CD4-positive, alpha-beta T cell (primary cell): ENCODE measurements around the gene ANXA2. TPM values are rescaled to one million over a fixed set of nuclear protein-coding genes. Genes with fewer than 3 reads are reported as not detected.

Experiments
- ATAC-seq: fragments of 200-7000 bp; cut with Tn5 transposase; one replicate; pipeline ENCODE4 v1.10.0; 2022; ENCODE audit warnings: mild to moderate bottlenecking; ENCODE audit not compliant: poor library complexity
- CTCF ChIA-PET: fragments of 350-600 bp; sonication (Branson Sonifier 250); formaldehyde crosslinking; loops from one replicate; lab custom pipeline; 2021; ENCODE audit warnings: antibody characterized with exemption, inconsistent platforms; lab: Charles Lee
- POLR2A ChIA-PET: fragments of 350-600 bp; sonication (Branson Sonifier 250); formaldehyde crosslinking; loops from one replicate; lab custom pipeline; 2021; ENCODE audit warnings: antibody characterized with exemption, inconsistent platforms; lab: Charles Lee
- DNase-seq, 14 experiments: peaks; one replicate each; pipeline ENCODE4 v3.0.0-alpha.2; 2013 to 2020; ENCODE audit warnings: mixed read lengths in 2 of 14
- H3K27ac ChIP-seq, 2 donors: one replicate each; pipeline versions ENCODE4 v1.5.1 to v1.7.0; 2013; ENCODE audit warnings: low read length in 2 of 2, low read depth in 1 of 2, mild to moderate bottlenecking in 1 of 2
- H3K27me3 ChIP-seq, 2 experiments: 1 replicate in 1 of 2; 2 replicates in 1 of 2; pipeline versions ENCODE4 v1.6.1 to v1.7.0; 2013; ENCODE audit warnings: low read length in 2 of 2, control low read depth in 1 of 2, mild to moderate bottlenecking in 1 of 2, moderate library complexity in 1 of 2; ENCODE audit not compliant: insufficient read depth in 2 of 2, control insufficient read depth in 1 of 2
- H3K36me3 ChIP-seq: one replicate; pipeline ENCODE4 v1.6.1; 2013; ENCODE audit warnings: low read length, control low read depth; ENCODE audit not compliant: insufficient read depth
- H3K4me1 ChIP-seq: one replicate; pipeline ENCODE4 v1.6.1; 2013; ENCODE audit warnings: low read length, control low read depth; ENCODE audit not compliant: insufficient read depth
- H3K4me3 ChIP-seq: one replicate; pipeline ENCODE4 v1.5.1; 2013; ENCODE audit warnings: mild to moderate bottlenecking, low read length, moderate library complexity
- H3K9me3 ChIP-seq, 2 experiments: 1 replicate in 1 of 2; 2 replicates in 1 of 2; pipeline versions ENCODE4 v1.6.1 to v1.7.0; 2013; ENCODE audit warnings: low read length in 2 of 2, mild to moderate bottlenecking in 2 of 2, control low read depth in 1 of 2, moderate library complexity in 1 of 2; ENCODE audit not compliant: control insufficient read depth in 1 of 2, insufficient read depth in 1 of 2
- H3K27ac Mint-ChIP-seq: one replicate; pipeline ENCODE4 v1.8.0; 2020; ENCODE audit warnings: mixed read lengths
- H3K27me3 Mint-ChIP-seq: one replicate; pipeline ENCODE4 v1.8.0; 2021; ENCODE audit warnings: mixed read lengths
- H3K36me3 Mint-ChIP-seq: one replicate; pipeline ENCODE4 v1.8.0; 2021; ENCODE audit warnings: low read depth, mixed read lengths
- H3K4me1 Mint-ChIP-seq: one replicate; pipeline ENCODE4 v1.8.0; 2021; ENCODE audit warnings: low read depth, mixed read lengths
- H3K4me3 Mint-ChIP-seq: one replicate; pipeline ENCODE4 v1.8.0; 2020; ENCODE audit warnings: mild to moderate bottlenecking, mixed read lengths
- H3K9me3 Mint-ChIP-seq: one replicate; pipeline ENCODE4 v1.8.0; 2020; ENCODE audit warnings: mixed read lengths
- intact Hi-C, 2 experiments: fragments of 100-400 bp; cut with DNase I in 1 of 2; cut with micrococcal nuclease in 1 of 2; formaldehyde crosslinking; loops; one replicate each; pipeline versions ENCODE4 v1.15.1 to v1.9.0; 2023 to 2025; cut with DNase I, micrococcal nuclease
- total RNA-seq, 174 experiments: library from RNA in 2 of 174; stranded (reverse) in 2 of 174; gene quantifications; one replicate each; pipeline ENCODE4 v1.2.3 and lab custom pipeline; 2021 to 2026
- TF ChIP-seq, protein P1 (sequence below): fragments of 200-600 bp; IDR thresholded peaks from one replicate; pipeline ENCODE4 v1.8.0; 2022; ENCODE audit warnings: antibody characterized with exemption, mild to moderate bottlenecking

Gene ANXA2
- total RNA-seq, 2 experiments from 2014 or later: 70.8 to 74.5 TPM

DNA sequence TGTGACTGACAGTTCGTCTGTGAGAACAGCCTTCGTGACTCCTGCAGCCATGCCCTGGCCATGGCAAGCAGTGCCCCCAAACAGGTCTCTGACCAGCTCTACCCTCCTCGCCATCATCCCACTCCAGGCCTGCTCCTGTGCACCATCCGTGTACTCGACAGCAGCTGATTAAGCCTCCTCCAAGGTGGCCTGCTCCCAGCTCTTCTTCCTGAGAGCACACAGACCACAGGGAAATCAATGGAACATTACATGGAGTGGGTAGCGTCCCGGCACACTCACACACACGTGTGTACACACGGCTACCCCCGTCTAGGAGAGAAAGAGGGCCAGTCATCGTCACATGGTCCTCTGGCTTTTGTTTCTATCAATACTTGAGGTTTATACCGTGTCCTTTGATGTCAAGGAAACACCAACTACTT lies 21.1 kb downstream of the ANXA2 start:
- Histone ChIP-seq H3K36me3 (peaks cover 63% of the 10 kb centered on the region), H3K9me3 (no peaks in the 10 kb centered on the region), H3K4me1 (peaks cover under 1% of the 10 kb centered on the region), H3K4me3 (no peak overlapping the region), H3K27me3 (no peaks in the 10 kb centered on the region), H3K27ac (no peak overlapping the region)
- H3K4me1 Mint-ChIP-seq: no peaks in the 10 kb centered on the region
- no peak overlapping the region for H3K27ac Mint-ChIP-seq
- peaks cover 60% of the 10 kb centered on the region for H3K36me3 Mint-ChIP-seq
- intact Hi-C loops: loop anchor here in 1 of 2 experiments (10.0 kb wide), 1 partner anchor 62 kb away; no protein-coding TSS in a partner anchor
- POLR2A ChIA-PET: no interaction called here
- DNase-seq (no peak), ATAC-seq (no peak)
- H3K27me3 Mint-ChIP-seq: no peaks in the 10 kb centered on the region
- H3K4me3 Mint-ChIP-seq: no peak overlapping the region
- no peaks in the 10 kb centered on the region for H3K9me3 Mint-ChIP-seq
- CTCF ChIA-PET: interaction anchor here (0.9 kb wide), 1 partner anchor 14 kb away, joined by 3 read pairs; no protein-coding TSS in a partner anchor
- TF ChIP-seq, protein P1, sequence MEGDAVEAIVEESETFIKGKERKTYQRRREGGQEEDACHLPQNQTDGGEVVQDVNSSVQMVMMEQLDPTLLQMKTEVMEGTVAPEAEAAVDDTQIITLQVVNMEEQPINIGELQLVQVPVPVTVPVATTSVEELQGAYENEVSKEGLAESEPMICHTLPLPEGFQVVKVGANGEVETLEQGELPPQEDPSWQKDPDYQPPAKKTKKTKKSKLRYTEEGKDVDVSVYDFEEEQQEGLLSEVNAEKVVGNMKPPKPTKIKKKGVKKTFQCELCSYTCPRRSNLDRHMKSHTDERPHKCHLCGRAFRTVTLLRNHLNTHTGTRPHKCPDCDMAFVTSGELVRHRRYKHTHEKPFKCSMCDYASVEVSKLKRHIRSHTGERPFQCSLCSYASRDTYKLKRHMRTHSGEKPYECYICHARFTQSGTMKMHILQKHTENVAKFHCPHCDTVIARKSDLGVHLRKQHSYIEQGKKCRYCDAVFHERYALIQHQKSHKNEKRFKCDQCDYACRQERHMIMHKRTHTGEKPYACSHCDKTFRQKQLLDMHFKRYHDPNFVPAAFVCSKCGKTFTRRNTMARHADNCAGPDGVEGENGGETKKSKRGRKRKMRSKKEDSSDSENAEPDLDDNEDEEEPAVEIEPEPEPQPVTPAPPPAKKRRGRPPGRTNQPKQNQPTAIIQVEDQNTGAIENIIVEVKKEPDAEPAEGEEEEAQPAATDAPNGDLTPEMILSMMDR: no peak

DNA sequence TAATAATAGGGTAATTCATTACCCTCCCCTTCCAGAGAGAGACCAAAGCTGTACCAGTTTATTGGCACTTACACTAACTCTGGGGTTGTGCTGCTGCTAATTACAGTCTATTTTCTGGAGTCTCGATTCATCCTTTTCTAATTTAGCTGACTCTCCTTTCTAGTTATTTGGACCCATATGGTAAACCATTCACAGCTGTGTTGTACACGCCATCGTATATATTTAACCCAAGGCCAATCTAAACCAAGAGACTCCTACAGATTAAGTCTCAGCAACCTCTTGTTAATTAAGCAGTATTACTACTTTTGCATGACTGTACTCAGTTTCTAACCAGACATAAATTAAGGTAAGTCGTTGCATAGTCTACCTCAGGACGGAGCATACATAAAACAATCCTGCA lies 22.5 kb downstream of the ANXA2 start:
- Histone ChIP-seq H3K4me1 (peaks cover 8% of the 10 kb centered on the region), H3K27ac (no peak overlapping the region), H3K4me3 (no peak overlapping the region), H3K27me3 (no peaks in the 10 kb centered on the region), H3K36me3 (peaks cover 59% of the 10 kb centered on the region), H3K9me3 (no peaks in the 10 kb centered on the region)
- no peak overlapping the region for H3K4me3 Mint-ChIP-seq
- TF ChIP-seq, protein P1: no peak
- H3K27ac Mint-ChIP-seq: no peak overlapping the region
- ChIA-PET CTCF (no interaction called here), POLR2A (no interaction called here)
- peaks cover 58% of the 10 kb centered on the region for H3K36me3 Mint-ChIP-seq
- intact Hi-C loops: loop anchor here in 1 of 2 experiments (10.0 kb wide), 1 partner anchor 61 kb away; no protein-coding TSS in a partner anchor
- DNase-seq: no peak
- no peak for ATAC-seq
- no peaks in the 10 kb centered on the region for H3K4me1 Mint-ChIP-seq
- no peaks in the 10 kb centered on the region for H3K9me3 Mint-ChIP-seq
- no peaks in the 10 kb centered on the region for H3K27me3 Mint-ChIP-seq

- no peaks in the 10 kb centered on the region for H3K27me3 ChIP-seq
- Mint-ChIP-seq H3K4me1 (no peaks in the 10 kb centered on the region), H3K36me3 (peaks cover 55% of the 10 kb centered on the region), H3K27me3 (no peaks in the 10 kb centered on the region), H3K27ac (no peak overlapping the region), H3K9me3 (no peaks in the 10 kb centered on the region), H3K4me3 (no peak overlapping the region)
- peaks cover 59% of the 10 kb centered on the region for H3K36me3 ChIP-seq
- peaks cover 8% of the 10 kb centered on the region for H3K4me1 ChIP-seq
- no peak for ATAC-seq
- DNase-seq: no peak
- no peak overlapping the region for H3K4me3 ChIP-seq
- TF ChIP-seq, protein P1: no peak
- no peak overlapping the region for H3K27ac ChIP-seq
- ChIA-PET POLR2A (no interaction called here), CTCF (interaction anchor here (0.5 kb wide), 1 partner anchor 1760 kb away, joined by 3 read pairs; no protein-coding TSS in a partner anchor)
- intact Hi-C loops: loop anchor here in 1 of 2 experiments (5.0 to 10.0 kb wide), 3 partner anchors 53 to 962 kb away; no protein-coding TSS in a partner anchor
- no peaks in the 10 kb centered on the region for H3K9me3 ChIP-seq
Observed at GRCh38 chr15:60374628-60375081, 23.1 kb downstream of the ANXA2 start.
